Glomerular visceral epithelial cell (primary cell): Measurements from ENCODE around the gene ZNF180.
"Not testable (repeated sequence)": the region's sequence is repeated elsewhere in the genome, so short reads cannot be mapped to it uniquely, and the experiment has no call there.

Source experiments
- DNase-seq: peaks from one replicate; pipeline ENCODE4 v3.0.0-alpha.2; 2016; ENCODE audit errors: extremely low spot score

ZNF180 gene

DNA sequence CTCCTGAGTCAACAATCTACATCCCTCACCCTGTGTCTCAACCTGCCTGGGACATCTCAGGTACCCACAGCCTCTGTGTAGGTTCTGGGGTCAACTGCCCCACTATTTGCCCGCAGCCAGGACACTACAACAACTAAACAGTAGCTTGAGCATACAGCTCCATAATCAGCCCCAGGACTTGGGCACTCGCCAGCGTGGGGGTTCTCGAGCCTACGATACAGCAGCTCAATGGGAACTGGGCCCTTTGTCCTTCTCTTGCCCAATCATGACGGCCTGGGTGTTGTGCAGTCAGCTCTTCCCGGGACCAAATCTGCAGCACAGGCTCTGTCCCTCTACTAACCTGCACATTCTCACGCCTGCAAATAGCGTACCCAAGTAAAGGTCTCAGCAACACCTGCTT lies 1.3 kb downstream of the ZNF180 start:
- DNase-seq = no peak

DNA sequence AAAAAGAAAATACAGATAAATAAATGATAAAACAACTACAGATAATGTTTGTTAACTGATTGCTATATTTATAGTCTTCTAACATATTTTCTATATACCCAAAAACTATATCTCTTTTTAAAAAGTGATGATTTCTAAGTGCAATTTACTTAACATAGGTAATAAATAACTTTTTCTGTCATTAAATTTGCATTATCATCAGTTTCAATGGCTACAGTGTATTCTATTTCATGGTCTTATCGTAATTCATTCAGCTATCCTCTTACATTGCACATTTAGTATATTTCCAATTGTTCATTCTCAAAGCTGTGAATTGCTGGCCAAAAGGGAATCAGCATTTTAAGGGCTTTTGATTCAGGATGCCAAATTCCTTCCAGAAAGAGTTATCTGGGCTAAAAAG lies 3.6 kb downstream of the ZNF180 start:
- DNase-seq = no peak

DNA sequence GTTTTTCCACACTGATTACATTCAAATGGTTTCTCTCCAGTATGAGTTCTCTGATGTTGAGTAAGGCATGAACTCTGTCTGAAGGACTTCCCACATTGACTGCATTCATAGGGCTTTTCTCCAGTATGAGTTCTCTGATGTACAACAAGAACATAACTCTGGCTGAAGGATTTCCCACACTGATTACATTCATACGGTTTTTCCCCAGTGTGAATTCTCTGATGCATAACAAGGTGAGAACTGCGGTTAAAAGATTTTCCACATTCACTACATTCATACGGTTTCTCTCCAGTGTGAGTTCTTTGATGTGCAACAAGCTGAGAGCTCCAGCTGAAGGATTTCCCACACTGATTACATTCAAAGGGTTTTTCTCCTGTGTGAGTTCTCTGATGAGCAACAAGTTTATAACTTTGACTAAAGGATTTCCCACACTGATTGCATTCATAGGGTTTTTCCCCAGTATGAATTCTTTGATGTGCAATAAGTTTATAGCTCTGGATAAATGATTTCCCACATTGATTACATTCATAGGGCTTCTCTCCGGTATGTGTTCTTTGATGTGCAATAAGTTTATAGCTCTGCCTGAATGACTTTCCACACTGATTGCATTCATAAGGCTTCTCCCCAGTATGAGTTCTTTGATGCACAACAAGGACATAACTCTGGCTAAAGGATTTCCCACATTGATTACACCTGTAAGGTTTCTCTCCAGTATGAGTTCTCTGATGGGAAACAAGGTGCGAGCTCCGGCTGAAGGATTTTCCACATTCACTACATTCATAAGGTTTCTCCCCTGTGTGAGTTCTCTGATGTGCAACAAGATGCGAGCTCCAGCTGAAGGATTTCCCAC lies 23.5 kb downstream of the ZNF180 start:
- no peak for DNase-seq

DNA sequence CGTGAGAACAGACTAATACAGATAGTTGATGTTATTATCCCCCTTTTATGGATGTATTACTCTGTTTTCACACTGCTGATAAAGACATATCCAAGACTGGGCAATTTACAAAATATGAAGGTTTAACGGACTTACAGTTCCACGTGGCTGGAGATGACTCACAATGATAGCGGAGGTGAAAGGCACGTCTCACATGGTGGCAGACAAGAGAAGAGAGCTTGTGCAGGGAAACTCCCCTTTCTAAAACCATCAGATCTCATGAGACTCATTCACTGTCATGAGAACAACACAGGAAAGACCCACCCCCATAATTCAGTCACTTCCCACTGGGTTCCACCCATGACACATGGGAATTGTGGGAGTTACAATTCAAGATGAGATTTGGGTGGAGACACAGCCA lies 31.6 kb downstream of the ZNF180 start:
- not testable (repeated sequence) for DNase-seq

DNA sequence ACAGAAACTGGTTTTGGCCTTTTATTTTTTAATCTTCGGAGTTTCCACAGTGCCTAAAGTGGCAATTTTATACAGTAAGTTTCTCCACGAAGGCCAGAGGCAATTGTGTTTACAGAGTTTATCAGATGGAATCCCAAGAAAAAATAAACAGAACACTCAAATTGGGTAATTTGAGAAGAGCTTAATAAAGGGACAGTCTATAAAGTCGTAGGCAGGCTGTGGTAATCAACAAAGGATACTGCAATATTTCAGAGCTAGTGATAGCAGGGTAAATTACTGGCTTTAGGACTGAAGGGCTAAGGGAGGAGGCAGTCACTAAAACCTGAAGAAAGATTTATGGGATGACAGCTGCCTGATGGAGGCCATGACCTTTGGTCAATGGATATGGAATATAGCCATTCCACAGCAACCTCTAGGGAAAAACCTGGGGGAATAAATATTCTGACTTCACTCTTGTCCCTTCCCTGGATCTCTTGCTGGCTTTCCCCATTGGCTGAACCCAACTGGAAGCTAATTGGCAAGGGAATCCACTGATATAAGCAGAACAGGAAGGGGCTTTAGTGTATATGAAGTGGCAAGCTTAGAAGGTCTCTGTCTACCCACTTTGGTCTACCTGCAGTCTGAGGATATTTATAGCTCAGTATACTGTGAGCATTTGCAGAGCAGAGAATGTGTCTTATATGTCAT lies 37.6 kb downstream of the ZNF180 start:
- DNase-seq = not testable (repeated sequence)

DNA sequence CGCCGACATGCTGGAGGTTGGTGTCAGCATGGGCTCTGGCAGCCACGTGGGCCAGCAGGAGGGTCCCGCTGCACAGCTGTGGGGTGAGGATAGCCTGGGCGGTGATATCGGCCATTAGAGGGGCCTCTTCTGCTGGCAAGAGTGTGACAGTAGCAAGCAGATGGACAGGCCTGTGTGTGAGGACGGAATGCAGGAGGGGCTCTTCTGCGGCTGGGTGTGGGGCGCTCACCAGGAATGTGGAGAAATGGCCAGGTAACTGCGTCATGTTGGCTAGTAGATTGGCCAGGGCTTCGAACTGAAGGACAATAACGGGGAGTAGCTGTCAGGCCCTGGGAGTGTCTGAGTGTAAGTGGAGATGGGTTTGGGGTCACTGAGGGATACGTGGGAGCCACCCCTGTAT lies 44.3 kb downstream of the ZNF180 start:
- not testable (repeated sequence) for DNase-seq

DNA sequence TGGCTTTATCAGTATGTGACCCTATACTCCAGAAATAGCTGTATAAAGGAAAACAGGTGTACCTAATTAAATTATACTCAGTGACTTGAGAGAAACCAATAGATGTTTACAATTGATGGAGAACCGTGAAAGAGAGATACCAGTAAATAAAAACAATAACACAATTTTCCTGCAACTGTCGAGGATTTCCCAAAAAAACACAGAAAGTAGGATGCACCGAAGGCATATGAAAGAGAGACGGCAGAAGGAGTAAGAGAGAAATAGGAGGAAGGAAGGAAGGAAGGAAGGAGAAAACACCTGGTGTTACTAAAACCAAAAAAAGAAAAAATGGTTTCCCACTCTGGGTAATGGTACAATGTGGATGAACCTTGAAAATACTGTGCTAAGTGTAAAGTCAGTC lies 45.2 kb downstream of the ZNF180 start:
- no peak for DNase-seq

DNA sequence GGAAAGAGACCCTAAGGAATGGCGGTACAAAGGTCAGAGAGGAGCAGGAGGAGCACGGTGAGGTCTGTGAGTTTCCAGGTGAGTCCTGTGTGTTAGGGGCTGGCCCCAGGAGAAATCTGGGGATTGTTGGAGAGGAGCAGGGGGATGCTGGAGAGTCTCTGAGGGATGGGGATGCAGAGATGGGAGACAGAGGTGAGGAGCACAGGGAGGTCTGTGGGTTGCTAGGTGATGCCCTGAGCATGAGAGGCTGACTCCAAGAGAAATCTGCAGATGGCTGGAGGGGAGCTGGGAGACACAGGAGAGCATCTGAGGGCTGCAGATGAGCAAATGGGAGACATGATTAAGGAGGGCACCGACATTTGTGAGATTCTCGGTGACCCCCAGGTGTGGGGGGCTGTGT lies 48.0 kb downstream of the ZNF180 start:
- DNase-seq = no peak

DNA sequence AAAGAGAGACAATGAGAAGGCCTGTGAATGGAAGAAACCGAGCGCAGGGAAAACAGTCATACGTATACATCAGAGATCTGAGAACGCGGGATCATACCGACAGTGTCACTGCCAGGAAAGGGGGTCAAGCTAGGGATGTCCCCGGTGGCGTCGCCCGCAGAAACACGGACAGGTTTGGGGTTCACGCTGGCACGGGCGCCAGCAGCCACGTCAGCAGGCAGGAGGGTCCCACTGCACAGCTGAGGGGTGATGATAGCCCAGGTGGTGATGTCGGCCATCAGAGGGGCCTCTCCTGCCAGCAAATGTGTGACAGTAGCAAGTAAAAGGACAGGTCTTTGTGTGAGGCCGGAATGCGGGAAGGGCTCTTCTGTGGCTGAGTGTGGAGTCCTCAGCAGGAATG lies 48.6 kb downstream of the ZNF180 start:
- no peak for DNase-seq

DNA sequence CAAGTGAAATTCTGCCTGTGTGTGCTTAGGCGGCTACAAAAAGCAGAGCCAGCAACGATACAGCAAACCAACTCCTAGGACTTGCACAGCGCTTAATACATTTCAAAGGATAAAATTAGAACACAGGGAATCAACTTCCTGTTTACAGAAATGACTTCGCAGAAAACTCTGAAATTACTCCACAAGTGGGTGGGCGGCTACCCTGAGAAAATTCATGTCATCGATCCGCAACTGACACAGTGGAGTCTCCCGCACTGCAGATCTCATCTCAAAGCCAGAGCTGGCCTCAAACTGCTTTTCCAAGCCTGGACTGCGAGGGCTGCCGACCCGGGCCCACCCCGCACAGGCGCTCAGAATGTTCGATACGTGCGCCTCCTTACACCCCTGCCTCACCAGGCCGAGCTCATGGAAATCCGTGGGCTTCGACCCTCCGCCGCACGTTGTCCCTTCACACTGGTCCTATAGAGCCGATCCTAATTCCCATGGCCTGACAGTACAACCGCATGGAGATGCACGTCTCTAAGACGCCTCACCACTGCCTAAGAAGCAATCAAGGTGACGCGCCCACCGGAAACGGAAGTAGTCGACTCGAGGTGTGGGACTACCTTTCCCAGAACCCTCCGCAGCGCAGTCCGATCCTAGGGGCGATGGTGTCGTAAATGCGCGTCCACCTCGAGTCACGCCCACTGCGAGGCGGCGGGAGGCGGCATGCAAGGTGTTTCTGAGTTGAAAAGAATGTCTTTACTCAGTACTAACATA lies 52.2 kb downstream of the ZNF180 start, which contains the start of gene ZNF229:
TSS of gene ZNF229 (minus strand) at position 557 of the 759 bp plus-strand sequence. CDS start 5,625 bp downstream, outside the sequence.
- DNase-seq = peak; percentile 75

DNA sequence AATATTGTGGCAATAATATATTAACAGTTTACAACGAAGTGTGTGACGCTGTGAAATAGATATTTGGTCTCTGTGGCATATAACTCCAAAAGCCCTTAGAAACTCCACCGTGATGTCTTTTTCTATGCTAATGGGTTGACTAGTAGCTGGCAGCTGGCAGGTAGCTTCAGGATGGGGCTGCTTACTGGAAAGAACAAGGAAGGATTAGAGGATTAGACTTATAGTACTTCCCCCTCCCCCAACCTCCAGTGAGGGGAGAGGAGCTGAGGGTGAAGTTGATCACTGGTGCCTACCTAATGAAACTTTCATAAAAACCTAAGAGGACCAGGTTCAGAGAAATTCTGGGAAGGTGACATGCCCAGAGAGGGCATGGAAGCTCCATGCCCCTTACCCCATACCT lies 61.9 kb downstream of the ZNF180 start:
- DNase-seq = no peak

DNA sequence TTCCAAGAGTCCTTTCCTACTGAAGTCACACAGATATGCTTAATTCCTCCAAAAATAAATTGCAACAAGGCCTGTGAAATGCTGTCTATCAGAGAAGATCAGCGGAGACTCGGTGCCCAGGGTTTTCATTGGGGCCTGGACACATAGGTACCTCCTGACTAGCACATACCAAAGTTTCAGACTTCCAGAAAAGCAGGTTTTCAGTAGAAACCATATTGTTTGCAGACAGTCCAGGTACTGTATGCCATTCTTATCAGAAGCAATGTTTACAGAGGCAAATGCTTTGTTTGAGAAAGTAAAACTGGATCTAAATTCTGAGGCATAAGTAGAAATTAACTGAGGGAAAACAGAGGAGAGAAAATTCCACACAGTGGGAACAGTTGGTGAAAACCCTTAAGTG lies 64.9 kb downstream of the ZNF180 start:
- no peak for DNase-seq

DNA sequence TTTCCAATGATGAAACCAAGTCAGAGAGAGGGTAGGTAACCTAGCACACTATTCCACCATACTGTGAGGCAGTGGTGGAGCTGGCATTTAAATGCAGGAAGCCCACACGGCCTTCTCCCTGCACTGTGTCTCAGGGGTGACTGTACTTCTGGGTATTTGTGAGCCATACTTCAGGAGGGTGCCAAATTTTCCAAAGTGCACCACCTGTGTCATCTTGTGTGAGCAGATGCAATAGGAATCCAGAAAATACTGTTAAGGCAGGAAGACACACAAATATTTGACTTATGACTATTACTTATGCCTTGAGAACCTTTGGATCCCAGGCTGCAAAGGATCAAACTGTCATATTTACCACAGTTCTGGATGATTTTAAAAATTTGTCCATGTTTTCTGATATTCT lies 69.4 kb downstream of the ZNF180 start:
- DNase-seq = no peak
